ENCODE results near the gene FUOM. TPM values are rescaled to one million over a fixed set of nuclear protein-coding genes. Genes with fewer than 3 reads are reported as not detected.
A peak's percentile ranks its signal among the peaks of the same experiment; 100 is the strongest.

FUOM gene
- total RNA-seq, 3 donors from 2014 or later, result 40.7 to 47.4 (median 46.6) TPM

- Mint-ChIP-seq H3K27me3 (ENCODE audit: low read depth) (no peaks in the 10 kb centered on the region), H3K36me3 (ENCODE audit: insufficient read depth) (peaks cover 8% of the 10 kb centered on the region), H3K4me3 (no peak overlapping the region), H3K4me1 (ENCODE audit: low read depth) (no peaks in the 10 kb centered on the region), H3K9me3 (no peaks in the 10 kb centered on the region)
- ATAC-seq (no peak), DNase-seq (no peak)
Observed at GRCh38 chr10:133313192-133313591, 44.6 kb downstream of the FUOM start.

GRCh38 chr10:133312769-133313145, 45.1 kb downstream of the FUOM start:
- no peak overlapping the region for H3K4me3 Mint-ChIP-seq

GRCh38 chr10:133312016-133312768, 45.6 kb downstream of the FUOM start:
- Mint-ChIP-seq H3K9me3 (no peaks in the 10 kb centered on the region), H3K4me3 (no peak overlapping the region), H3K4me1 (ENCODE audit: low read depth) (peaks cover 7% of the 10 kb centered on the region), H3K36me3 (ENCODE audit: insufficient read depth) (peaks cover 8% of the 10 kb centered on the region), H3K27me3 (ENCODE audit: low read depth) (no peaks in the 10 kb centered on the region)
- DNase-seq (no peak), ATAC-seq (no peak)

More at GRCh38 chr10:133312769-133313145, 45.1 kb downstream of the FUOM start:
- Mint-ChIP-seq H3K4me1 (ENCODE audit: low read depth) (peaks cover 1% of the 10 kb centered on the region), H3K36me3 (ENCODE audit: insufficient read depth) (peaks cover 8% of the 10 kb centered on the region), H3K9me3 (no peaks in the 10 kb centered on the region), H3K27me3 (ENCODE audit: low read depth) (no peaks in the 10 kb centered on the region)
- ATAC-seq (no peak), DNase-seq (no peak)

GRCh38 chr10:133311570-133311969, 46.2 kb downstream of the FUOM start:
- no peak overlapping the region for H3K4me3 Mint-ChIP-seq
- DNase-seq (no peak), ATAC-seq (no peak)
- peaks cover 12% of the 10 kb centered on the region for H3K4me1 Mint-ChIP-seq (ENCODE audit: low read depth)
- no peaks in the 10 kb centered on the region for H3K9me3 Mint-ChIP-seq
- no peaks in the 10 kb centered on the region for H3K27me3 Mint-ChIP-seq (ENCODE audit: low read depth)
- H3K36me3 Mint-ChIP-seq (ENCODE audit: insufficient read depth), result peaks cover 8% of the 10 kb centered on the region

DNA sequence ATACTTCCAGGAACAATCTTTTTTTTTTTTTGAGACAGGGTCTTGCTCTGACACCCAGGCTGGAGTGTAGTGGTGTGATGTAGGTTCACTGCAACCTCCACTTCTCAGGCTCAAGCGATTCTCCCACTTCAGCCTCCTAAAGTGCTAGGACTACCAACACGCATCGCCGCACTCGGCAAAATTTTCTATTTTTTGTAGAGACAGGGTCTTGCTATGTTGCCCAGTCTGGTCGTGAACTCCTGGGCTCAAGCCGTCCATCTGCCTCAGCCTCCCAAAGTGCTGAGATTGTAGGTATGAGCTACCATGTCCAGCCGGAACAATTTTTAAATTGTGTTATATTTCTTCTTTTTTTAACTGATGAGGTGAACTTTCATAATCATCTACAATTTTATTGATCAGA, 47.0 kb downstream of the FUOM start:
- ATAC-seq (no peak), DNase-seq (no peak)
- Mint-ChIP-seq H3K27me3 (ENCODE audit: low read depth) (no peaks in the 10 kb centered on the region), H3K36me3 (ENCODE audit: insufficient read depth) (peaks cover 8% of the 10 kb centered on the region), H3K9me3 (no peaks in the 10 kb centered on the region), H3K4me1 (ENCODE audit: low read depth) (peaks cover 17% of the 10 kb centered on the region), H3K4me3 (no peak overlapping the region)

- H3K4me1 Mint-ChIP-seq (ENCODE audit: low read depth), result peaks cover 21% of the 10 kb centered on the region
- ATAC-seq (no peak), DNase-seq (no peak)
- H3K36me3 Mint-ChIP-seq (ENCODE audit: insufficient read depth), result peaks cover 9% of the 10 kb centered on the region
- no peaks in the 10 kb centered on the region for H3K27me3 Mint-ChIP-seq (ENCODE audit: low read depth)
- no peaks in the 10 kb centered on the region for H3K9me3 Mint-ChIP-seq
- H3K4me3 Mint-ChIP-seq, result peak overlapping the region; percentile 67
Observed at GRCh38 chr10:133310399-133310755, 47.4 kb downstream of the FUOM start.

DNA sequence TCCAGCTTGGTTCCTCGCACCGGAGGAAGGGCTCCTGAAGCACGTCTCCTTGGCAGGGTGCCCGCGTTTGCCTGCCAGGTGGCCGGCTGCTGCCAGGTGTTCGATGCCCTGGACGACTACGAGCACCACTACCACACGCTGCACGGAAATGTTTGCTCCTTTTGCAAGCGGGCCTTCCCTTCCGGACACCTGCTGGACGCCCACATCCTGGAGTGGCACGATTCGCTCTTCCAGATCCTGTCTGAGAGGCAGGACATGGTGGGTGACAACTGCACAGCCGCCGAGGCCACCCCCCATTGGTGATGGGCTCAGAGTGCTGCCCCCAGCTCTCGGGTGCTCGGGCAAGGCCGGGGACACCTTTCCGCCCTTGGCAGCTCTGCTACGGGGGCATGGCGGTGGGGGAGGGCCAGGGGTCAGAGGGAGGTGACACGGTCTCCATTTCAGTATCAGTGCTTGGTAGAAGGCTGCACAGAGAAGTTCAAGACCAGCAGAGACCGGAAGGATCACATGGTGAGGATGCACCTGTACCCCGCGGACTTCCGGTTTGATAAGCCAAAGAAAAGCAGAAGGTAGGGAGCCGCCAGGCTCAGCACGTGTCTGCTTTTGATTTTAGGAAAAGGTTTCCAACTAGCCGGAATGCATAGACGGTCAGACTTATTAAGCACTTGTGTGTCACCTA, 48.0 kb downstream of the FUOM start:
- H3K27me3 Mint-ChIP-seq (ENCODE audit: low read depth), result no peaks in the 10 kb centered on the region
- peaks cover 25% of the 10 kb centered on the region for H3K4me1 Mint-ChIP-seq (ENCODE audit: low read depth)
- ATAC-seq (no peak), DNase-seq (no peak)
- H3K9me3 Mint-ChIP-seq, result no peaks in the 10 kb centered on the region
- H3K4me3 Mint-ChIP-seq, result peak overlapping the region; percentile 67
- H3K36me3 Mint-ChIP-seq (ENCODE audit: insufficient read depth), result peaks cover 13% of the 10 kb centered on the region

- Mint-ChIP-seq H3K9me3 (no peaks in the 10 kb centered on the region), H3K36me3 (ENCODE audit: insufficient read depth) (peaks cover 13% of the 10 kb centered on the region)
- peak; percentile 81 to 83 for ATAC-seq
Observed at GRCh38 chr10:133309100-133309719, 48.6 kb downstream of the FUOM start.

DNA sequence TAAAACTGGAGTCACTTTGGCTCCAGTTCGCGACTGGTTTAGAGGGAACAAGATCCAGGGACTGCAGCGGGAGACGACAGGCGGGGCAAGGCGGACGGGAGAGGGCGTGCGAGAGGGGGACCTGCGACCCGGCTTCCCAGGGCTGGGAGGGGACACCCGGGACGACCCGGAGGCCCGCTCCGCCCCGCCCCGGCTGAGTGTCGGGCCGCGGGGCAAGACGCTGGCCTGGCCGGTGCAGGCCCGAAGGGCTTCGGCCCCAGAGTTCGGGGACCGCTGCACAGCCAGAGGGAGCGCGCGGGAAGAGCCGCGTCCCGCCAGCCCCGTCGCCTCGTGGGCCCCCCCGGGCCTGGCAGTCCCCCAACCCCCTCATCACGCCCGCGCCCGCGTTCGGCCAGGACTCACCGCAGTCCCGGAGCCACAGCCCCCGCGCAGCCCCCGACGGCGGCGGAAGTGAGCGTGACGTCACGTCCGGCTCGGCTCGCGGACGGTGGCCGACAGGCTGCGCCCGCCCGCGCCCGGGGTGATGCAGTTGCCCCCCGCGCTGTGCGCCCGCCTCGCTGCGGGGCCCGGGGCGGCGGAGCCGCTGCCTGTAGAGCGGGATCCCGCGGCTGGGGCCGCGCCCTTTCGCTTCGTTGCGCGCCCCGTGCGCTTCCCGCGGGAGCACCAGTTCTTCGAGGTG, 49.3 kb downstream of the FUOM start, which contains the start of the genes TUBGCP2 and ZNF511:
TUBGCP2 (minus strand) TSS at position 452 of the 679 bp plus-strand sequence. CDS start 5,931 bp downstream, outside the sequence.
ZNF511 (plus strand) TSS at position 494 of the 679 bp plus-strand sequence; CDS start at position 524, 30 bp downstream.
- DNase-seq, result peak; percentile 88
- H3K9me3 Mint-ChIP-seq, result no peaks in the 10 kb centered on the region
- peaks cover 13% of the 10 kb centered on the region for H3K36me3 Mint-ChIP-seq (ENCODE audit: insufficient read depth)
- peak within 1 kb of the TSS; percentile 99 for H3K4me3 Mint-ChIP-seq
- no peaks in the 10 kb centered on the region for H3K27me3 Mint-ChIP-seq (ENCODE audit: low read depth)
- peak; percentile 78 to 79 for ATAC-seq
- H3K4me1 Mint-ChIP-seq (ENCODE audit: low read depth), result peaks cover 33% of the 10 kb centered on the region

More at GRCh38 chr10:133309100-133309719, 48.6 kb downstream of the FUOM start:
- Mint-ChIP-seq H3K4me1 (ENCODE audit: low read depth) (peaks cover 28% of the 10 kb centered on the region), H3K27me3 (ENCODE audit: low read depth) (no peaks in the 10 kb centered on the region), H3K4me3 (peak overlapping the region; percentile 74)
- DNase-seq, result peak; percentile 95

DNA sequence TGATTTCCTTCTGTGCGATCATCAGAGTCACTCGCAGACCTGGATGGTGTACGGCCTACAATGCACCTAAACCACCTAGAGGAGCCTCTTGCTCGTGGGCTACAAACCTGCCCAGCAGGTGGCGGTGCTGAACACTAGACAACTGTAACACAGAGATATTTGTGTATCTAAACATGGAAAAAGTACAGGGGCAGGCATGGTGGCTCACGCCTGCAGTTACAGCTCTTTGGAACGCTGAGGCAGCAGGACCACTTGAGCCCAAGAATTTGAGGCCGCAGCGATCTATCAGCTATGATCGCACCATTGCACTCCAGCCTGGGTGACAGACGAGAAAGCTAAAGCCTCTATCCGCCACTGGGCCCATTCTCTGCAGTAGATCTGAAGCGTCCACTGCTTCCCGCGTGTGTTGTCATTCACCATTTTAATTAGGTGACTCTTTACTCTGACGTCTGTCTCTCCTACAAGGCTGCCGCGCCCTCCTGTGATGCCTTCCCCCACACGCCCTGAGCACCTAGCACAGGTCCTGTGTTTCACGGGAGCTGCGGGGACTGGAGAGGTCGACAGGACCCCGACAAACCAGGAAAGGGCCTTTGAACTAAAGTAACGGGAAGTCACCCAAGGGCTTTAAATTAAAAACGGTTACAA, 49.9 kb downstream of the FUOM start:
- Mint-ChIP-seq H3K36me3 (ENCODE audit: insufficient read depth) (peaks cover 12% of the 10 kb centered on the region), H3K4me1 (ENCODE audit: low read depth) (peaks cover 35% of the 10 kb centered on the region), H3K4me3 (peak overlapping the region; percentile 99), H3K27me3 (ENCODE audit: low read depth) (no peaks in the 10 kb centered on the region), H3K9me3 (no peaks in the 10 kb centered on the region)
- ATAC-seq (peak; percentile 55 to 61), DNase-seq (peak; percentile 84)

- DNase-seq, result no peak
- no peak for ATAC-seq
- peaks cover 10% of the 10 kb centered on the region for H3K36me3 Mint-ChIP-seq (ENCODE audit: insufficient read depth)
- no peaks in the 10 kb centered on the region for H3K27me3 Mint-ChIP-seq (ENCODE audit: low read depth)
- H3K9me3 Mint-ChIP-seq, result no peaks in the 10 kb centered on the region
- H3K4me3 Mint-ChIP-seq, result peak overlapping the region; percentile 63
- H3K4me1 Mint-ChIP-seq (ENCODE audit: low read depth), result peaks cover 39% of the 10 kb centered on the region
Observed at GRCh38 chr10:133306941-133307379, 50.9 kb downstream of the FUOM start.

GRCh38 chr10:133306097-133306476, 51.7 kb downstream of the FUOM start:
- DNase-seq (no peak), ATAC-seq (no peak)
- no peaks in the 10 kb centered on the region for H3K27me3 Mint-ChIP-seq (ENCODE audit: low read depth)
- H3K4me1 Mint-ChIP-seq (ENCODE audit: low read depth), result peaks cover 39% of the 10 kb centered on the region
- peak overlapping the region; percentile 19 for H3K4me3 Mint-ChIP-seq
- no peaks in the 10 kb centered on the region for H3K9me3 Mint-ChIP-seq
- peaks cover 10% of the 10 kb centered on the region for H3K36me3 Mint-ChIP-seq (ENCODE audit: insufficient read depth)
